ENCODE results near the gene ERAS.
"Not testable (repeated sequence)": the region's sequence is repeated elsewhere in the genome, so short reads cannot be mapped to it uniquely, and the experiment has no call there.

ERAS gene

GRCh38 chrX:48834383-48834709, 8.0 kb downstream of the ERAS start:
- DNase-seq: no peak

GRCh38 chrX:48835524-48836329, 9.4 kb downstream of the ERAS start, which contains the start of gene PCSK1N:
Gene PCSK1N, minus strand, starts transcription at chrX:48835610. Its CDS starts 78 bp downstream, at chrX:48835532.
- no peak for DNase-seq

- DNase-seq: no peak
Measured at GRCh38 chrX:48839686-48840085, 13.4 kb downstream of the ERAS start.

- no peak for DNase-seq
Measured at GRCh38 chrX:48848847-48849246, 22.5 kb downstream of the ERAS start.

GRCh38 chrX:48852857-48853256, 26.5 kb downstream of the ERAS start:
- DNase-seq: no peak

GRCh38 chrX:48853494-48853893, 27.2 kb downstream of the ERAS start:
- DNase-seq: not testable (repeated sequence)

GRCh38 chrX:48854121-48854804, 27.9 kb downstream of the ERAS start:
- not testable (repeated sequence) for DNase-seq

GRCh38 chrX:48854898-48855297, 28.6 kb downstream of the ERAS start:
- DNase-seq: peak; percentile 2

GRCh38 chrX:48864210-48864609, 37.9 kb downstream of the ERAS start:
- peak; percentile 27 for DNase-seq

GRCh38 chrX:48872017-48872416, 45.7 kb downstream of the ERAS start:
- not testable (repeated sequence) for DNase-seq

- DNase-seq: not testable (repeated sequence)
Measured at GRCh38 chrX:48876944-48877343, 50.6 kb downstream of the ERAS start.
